SK-N-SH (cell line): ENCODE results near the gene TTC7B.

Experiments
- CTCF ChIP-seq: fragments of 200-600 bp; sonication (generic); IDR thresholded peaks from 2 replicates; pipeline ENCODE4 v1.6.1; 2017; ENCODE audit warnings: antibody characterized with exemption, mild to moderate bottlenecking, moderate library complexity
- EP300 ChIP-seq, 2 experiments: IDR thresholded peaks; 2 replicates each; pipeline versions ENCODE4 v1.4.0 to v1.6.1; 2012; ENCODE audit warnings: borderline replicate concordance in 1 of 2, low read depth in 1 of 2, low read length in 1 of 2

GRCh38 chr14:90549794-90550641, 266.2 kb downstream of the TTC7B start:
- TF ChIP-seq CTCF (no peak), EP300 (IDR thresholded peaks at IDR 0.05; ENCODE audit: borderline replicate concordance in 1 of 2, low read depth in 1 of 2, low read length in 1 of 2) (no peak)
